HL-60/S4 (cell line): ENCODE results near the gene OTUD7B.

ENCODE experiments used
- in situ Hi-C: fragments of 300-500 bp; cut with MboI; formaldehyde crosslinking; loops from 2 replicates; pipeline ENCODE4 v1.14.3; 2022; ENCODE audit warnings: low sequenced_read_pairs

Gene OTUD7B

GRCh38 chr1:150010393-150011115 is at the start of gene OTUD7B:
OTUD7B (minus strand) TSS chr1:150010726; CDS start chr1:149977510, 33,216 bp downstream.
- in situ Hi-C loops: loop anchor here (25.0 kb wide), 1 partner anchor 98 kb away; the partner anchor contains the start of gene SV2A

- in situ Hi-C loops: no loop called here
Observed at GRCh38 chr1:150060260-150060659, 49.7 kb upstream of the OTUD7B start.

GRCh38 chr1:150056407-150056806 is 45.9 kb upstream of the OTUD7B start:
- in situ Hi-C loops: loop anchor here (10.0 kb wide), 1 partner anchor 162 kb away; the partner anchor contains the start of gene BOLA1

- in situ Hi-C loops: loop anchor here (10.0 kb wide), 1 partner anchor 161 kb away; the partner anchor contains the start of gene BOLA1
Observed at GRCh38 chr1:150055507-150055906, 45.0 kb upstream of the OTUD7B start.

- in situ Hi-C loops: loop anchor here (10.0 kb wide), 1 partner anchor 159 kb away; the partner anchor contains the start of gene BOLA1
Observed at GRCh38 chr1:150053926-150054325, 43.4 kb upstream of the OTUD7B start.

- in situ Hi-C loops: loop anchor here (10.0 kb wide), 1 partner anchor 157 kb away; the partner anchor contains the start of gene BOLA1
Observed at GRCh38 chr1:150051905-150052412, 41.4 kb upstream of the OTUD7B start.

GRCh38 chr1:150051089-150051373 is 40.5 kb upstream of the OTUD7B start:
- in situ Hi-C loops: loop anchor here (10.0 kb wide), 1 partner anchor 156 kb away; the partner anchor contains the start of gene BOLA1

- in situ Hi-C loops: loop anchor here (10.0 kb wide), 1 partner anchor 155 kb away; the partner anchor contains the start of gene BOLA1
Observed at GRCh38 chr1:150049926-150050325, 39.4 kb upstream of the OTUD7B start.

GRCh38 chr1:150034336-150034735 is 23.8 kb upstream of the OTUD7B start:
- in situ Hi-C loops: no loop called here

- in situ Hi-C loops: no loop called here
Observed at GRCh38 chr1:150028322-150028721, 17.8 kb upstream of the OTUD7B start.

- in situ Hi-C loops: loop anchor here (25.0 kb wide), 1 partner anchor 112 kb away; the partner anchor contains the start of gene SV2A
Observed at GRCh38 chr1:150024156-150024555, 13.6 kb upstream of the OTUD7B start.

GRCh38 chr1:150022357-150022756 is 11.8 kb upstream of the OTUD7B start:
- in situ Hi-C loops: loop anchor here (25.0 kb wide), 1 partner anchor 110 kb away; the partner anchor contains the start of gene SV2A

- in situ Hi-C loops: loop anchor here (25.0 kb wide), 1 partner anchor 109 kb away; the partner anchor contains the start of gene SV2A
Observed at GRCh38 chr1:150021191-150021694, 10.7 kb upstream of the OTUD7B start.

- in situ Hi-C loops: loop anchor here (25.0 kb wide), 1 partner anchor 108 kb away; the partner anchor contains the start of gene SV2A
Observed at GRCh38 chr1:150020711-150021110, 10.2 kb upstream of the OTUD7B start.

GRCh38 chr1:150018165-150018564 is 7.6 kb upstream of the OTUD7B start:
- in situ Hi-C loops: loop anchor here (25.0 kb wide), 1 partner anchor 106 kb away; the partner anchor contains the start of gene SV2A

- in situ Hi-C loops: loop anchor here (25.0 kb wide), 1 partner anchor 105 kb away; the partner anchor contains the start of gene SV2A
Observed at GRCh38 chr1:150017206-150017750, 6.8 kb upstream of the OTUD7B start.

- in situ Hi-C loops: loop anchor here (25.0 kb wide), 1 partner anchor 103 kb away; the partner anchor contains the start of gene SV2A
Observed at GRCh38 chr1:150015651-150016131, 5.2 kb upstream of the OTUD7B start.

- in situ Hi-C loops: loop anchor here (25.0 kb wide), 1 partner anchor 100 kb away; the partner anchor contains the start of gene SV2A
Observed at GRCh38 chr1:150012611-150013010, 2.1 kb upstream of the OTUD7B start.

GRCh38 chr1:150009604-150010392 is 728 bp downstream of the OTUD7B start:
- in situ Hi-C loops: loop anchor here (25.0 kb wide), 1 partner anchor 97 kb away; the partner anchor contains the start of gene SV2A

GRCh38 chr1:150008699-150009098 is 1.8 kb downstream of the OTUD7B start:
- in situ Hi-C loops: loop anchor here (25.0 kb wide), 1 partner anchor 96 kb away; the partner anchor contains the start of gene SV2A
